Myocyte (in vitro differentiated cells): ENCODE results near the gene TEX2. TPM values are rescaled to one million over a fixed set of nuclear protein-coding genes. Genes with fewer than 3 reads are reported as not detected.

Experiments
- DNase-seq: peaks from one replicate; pipeline ENCODE4 v3.0.0-alpha.2; 2012; ENCODE audit warnings: low read depth
- polyA plus RNA-seq: library from polyadenylated mRNA; unstranded; fragments of >200 nt; gene quantifications from one replicate; pipeline ENCODE4 v1.2.1, GENCODE V29; 2012; ENCODE audit warnings: missing spikeins
- total RNA-seq: library from RNA; depleted of rRNA; stranded (reverse); fragments of >200 nt; gene quantifications from 2 replicates; pipeline ENCODE4 v1.2.3, GENCODE V29; 2014

TEX2 gene
- total RNA-seq = 77.4 and 90.2 TPM in 2 replicates
- polyA plus RNA-seq = 51.2 TPM

GRCh38 chr17:64263000-64263766 lies at the start of gene TEX2:
Gene TEX2, minus strand, starts transcription at chr17:64263260. Its CDS starts 49,043 bp downstream, at chr17:64214217.
- peak; percentile 94 for DNase-seq

DNA sequence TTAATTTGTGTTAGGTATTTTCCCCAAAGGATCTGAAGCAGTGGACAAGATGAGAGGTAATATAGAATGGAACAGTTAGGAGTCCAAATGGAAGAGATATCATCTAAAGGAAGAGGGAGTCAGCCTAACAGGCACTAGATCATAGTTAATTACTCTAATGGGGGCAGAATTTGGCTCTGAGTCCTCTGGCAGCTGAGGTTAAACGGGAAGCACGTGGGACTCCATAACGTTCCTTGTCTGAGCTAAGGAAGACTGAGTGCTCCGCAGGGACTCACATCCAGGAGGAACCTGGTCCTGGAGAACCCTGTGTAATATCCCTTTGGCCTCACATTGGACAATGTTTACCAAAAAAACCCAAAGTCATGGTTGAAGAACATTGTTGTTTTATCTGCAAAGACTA lies 46.6 kb upstream of the TEX2 start:
- DNase-seq = no peak

DNA sequence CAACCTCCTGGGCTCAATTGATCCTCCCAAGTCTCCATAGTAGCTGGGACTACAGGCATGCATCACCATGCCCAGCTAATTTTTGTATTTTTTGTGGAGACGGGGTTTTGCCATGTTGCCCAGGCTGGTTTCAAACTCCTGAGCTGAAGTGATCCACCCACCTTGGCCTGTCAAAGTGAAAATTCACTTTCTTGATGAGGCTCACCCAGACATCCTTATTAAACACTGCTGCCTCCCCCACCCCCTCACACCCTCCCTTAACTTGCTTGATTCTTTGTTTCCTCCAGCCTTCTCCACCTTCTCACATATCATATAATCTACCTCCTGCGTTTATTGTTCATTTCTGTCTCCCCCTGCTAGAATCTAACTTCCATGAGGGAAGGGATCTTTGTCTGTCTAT lies 46.0 kb upstream of the TEX2 start:
- DNase-seq = no peak

DNA sequence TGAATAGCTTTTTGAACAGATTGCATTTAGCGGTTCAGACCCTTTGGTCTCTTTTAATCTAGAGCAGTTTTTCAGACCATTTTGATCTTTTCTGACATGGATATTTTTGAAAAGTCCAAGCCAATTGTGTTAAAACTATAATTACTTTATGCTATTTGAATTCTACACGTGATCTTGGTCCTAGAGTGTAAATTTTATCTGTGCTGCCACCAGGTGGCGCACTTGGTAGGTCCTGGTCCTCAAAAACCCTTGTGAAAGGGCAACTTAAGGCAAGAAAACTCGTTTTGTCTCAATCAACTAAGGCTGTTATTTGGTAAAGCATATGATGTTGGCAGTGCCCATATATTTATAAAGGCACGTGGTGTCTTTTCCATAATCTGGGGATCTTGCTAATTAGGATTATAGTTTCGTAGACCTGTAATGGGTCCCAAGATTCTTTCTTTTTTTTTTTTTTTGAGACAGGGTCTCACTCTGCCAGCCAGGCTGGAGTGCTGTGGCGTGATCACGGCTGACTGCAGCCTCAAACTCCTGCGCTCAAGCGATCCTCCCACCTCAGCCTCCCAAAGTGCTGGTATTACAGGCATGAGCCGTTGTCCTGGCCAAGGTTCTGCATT lies 43.9 kb upstream of the TEX2 start:
- DNase-seq = peak; percentile 79

GRCh38 chr17:64304551-64304950 lies 41.5 kb upstream of the TEX2 start:
- no peak for DNase-seq

- no peak for DNase-seq
Observed at GRCh38 chr17:64300699-64300965, 37.6 kb upstream of the TEX2 start.

DNA sequence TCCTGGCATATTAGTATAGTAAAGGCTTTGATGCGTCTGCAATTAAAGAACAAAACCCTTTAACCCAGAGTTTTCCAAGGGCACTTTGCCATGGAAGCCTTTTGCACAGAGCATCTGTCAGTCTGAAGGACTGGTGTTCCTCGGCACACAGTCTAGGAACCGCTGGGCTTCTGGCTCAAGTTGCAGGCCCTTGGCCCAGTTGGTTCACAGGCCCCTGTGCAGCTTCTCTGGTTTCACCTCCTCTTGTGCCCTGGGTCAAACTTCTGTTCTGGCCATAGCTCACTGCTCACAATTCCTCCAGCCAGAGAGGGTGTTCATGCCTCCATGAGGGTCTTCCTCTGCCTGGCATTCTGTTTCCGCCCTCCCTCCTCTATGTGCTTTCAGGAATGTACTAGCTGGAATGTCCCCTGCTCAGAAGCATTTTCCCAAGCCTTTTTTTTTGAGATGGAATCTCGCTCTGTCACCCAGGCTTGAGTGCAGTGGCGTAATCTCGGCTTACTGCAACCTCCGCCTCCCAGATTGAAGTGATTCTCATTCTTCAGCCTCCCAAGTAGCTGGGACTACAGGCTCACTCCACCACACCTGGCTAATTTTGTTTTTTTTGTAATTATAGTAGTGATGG lies 34.5 kb upstream of the TEX2 start:
- peak; percentile 24 for DNase-seq

DNA sequence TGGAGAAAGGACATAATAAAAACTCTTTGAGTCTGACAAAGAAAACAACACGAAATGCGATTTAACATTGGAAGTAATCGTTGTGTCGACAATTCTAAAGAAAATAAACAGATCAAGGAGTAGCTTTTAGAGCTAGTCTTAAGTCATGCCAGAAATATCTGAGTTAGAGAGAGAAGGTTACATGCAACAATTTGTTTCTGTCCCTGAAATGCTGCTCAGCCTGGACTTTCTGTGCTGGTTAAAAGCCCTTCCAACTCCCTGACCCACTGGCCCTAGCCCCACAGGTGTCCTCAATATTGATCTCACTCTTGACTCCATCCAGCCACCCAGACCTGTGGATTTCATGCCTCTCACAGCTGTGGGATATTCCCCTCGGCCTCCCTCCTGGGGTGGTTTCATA lies 33.2 kb upstream of the TEX2 start:
- no peak for DNase-seq

DNA sequence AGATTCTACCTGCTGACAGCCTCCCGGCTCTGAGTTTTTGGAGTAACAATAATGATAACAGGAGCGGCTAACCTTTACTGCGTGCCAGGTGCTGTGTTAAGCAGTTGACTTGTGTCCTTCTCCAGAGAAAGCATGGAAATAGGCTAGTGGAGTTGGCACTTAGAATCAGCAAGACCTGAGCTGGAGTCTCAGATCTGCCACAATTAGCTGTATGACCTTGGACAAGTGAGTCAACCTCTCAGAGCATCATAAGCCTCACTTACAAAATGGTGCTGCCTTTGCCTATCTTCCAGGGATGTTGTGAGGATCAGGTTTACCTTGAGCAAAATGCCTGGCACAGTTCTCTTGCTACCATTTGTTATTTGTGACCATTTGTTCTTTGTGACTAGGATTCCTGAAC lies 32.1 kb upstream of the TEX2 start:
- DNase-seq = no peak

- DNase-seq = no peak
Observed at GRCh38 chr17:64291268-64291851, 28.3 kb upstream of the TEX2 start.

DNA sequence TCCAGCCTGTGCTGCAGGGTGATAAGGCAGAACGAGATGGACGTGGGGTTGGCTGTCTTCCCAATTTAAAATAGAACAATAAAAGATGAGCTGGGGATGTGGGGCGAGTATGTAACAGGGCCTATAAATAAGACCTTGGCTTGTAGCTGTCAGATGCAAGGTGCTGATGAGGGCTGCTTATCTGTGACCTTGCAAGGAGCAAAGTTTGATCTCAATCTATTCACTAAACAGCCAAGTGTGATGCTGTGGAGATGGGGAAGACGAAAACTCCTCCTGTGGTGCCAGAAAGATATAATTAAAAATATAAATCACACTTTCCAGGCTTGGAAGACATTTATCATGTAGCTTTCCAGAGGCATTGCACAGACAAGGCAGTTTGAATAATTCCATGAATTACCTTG lies 26.7 kb upstream of the TEX2 start:
- no peak for DNase-seq

DNA sequence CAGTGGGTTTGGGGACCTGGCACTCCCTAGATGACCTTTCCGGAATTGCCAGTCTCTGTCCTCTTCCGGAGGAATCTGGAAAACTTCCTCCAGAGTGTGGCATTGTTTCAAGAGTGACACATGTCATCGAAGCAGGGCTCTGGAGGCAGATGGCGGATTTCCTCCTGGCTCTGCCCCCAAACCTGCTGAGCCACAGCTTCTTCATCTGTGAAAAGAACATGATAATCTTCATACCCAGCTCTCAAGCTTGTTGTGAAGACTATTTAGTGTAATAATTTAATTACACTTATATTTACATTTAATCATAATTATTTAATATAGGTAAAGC lies 19.7 kb upstream of the TEX2 start:
- peak; percentile 69 for DNase-seq

DNA sequence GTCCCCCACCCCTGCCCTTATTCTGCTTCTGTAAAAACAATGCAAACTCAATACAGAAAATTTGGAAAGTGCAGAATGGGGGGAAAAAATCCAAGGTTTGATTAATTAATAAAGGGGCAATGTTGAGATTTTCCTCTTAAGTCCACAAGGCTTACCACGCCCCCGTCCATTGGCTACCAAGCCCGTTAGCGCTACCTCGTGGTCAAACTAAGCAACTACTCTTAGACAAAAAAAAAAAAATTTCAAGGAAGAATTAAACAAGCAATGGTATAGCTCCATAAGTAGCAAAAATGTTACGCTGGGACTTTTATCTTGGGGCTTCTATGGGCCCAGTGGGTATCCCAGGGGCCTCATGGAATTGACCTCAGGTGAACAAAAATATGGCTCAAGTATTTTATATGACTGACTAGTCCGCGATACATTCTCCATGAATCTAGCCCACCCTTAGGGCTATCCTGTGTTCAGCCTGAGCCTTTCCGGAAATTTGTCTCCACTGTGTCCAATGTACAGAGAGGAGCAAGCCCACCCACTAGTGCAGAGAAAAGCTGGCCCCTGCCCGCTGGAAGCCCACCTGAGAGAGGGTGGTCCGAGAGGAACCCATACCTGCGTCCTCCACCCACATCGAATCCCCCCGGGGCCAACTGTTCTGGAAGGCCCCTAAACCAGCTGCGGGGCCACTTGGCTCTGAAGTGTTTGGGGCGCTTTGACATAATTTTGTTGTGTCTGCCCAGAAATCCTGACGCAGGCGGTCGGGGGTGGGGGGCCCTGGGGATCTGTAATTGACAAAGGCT lies 19.1 kb upstream of the TEX2 start:
- DNase-seq = peak; percentile 76

DNA sequence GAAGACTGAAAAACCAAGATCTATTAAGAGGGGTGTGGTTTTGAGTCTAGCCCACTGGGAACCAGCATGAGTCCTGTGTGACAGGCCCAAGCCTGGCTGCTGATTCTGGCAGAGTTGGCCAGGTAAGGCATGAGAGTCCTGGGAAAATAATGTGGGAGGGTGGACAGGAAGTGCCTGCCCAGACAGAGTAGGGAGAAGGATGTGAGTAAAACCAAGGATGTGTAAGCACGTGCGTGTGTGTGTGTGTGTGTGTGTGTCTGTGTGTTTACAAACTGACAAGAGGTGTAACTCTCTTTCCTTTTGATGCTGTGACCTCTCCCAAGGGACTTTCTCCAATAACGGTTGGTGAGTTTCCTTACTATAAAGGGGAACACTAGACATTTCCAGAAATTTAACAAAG lies 15.6 kb upstream of the TEX2 start:
- peak; percentile 20 for DNase-seq

- DNase-seq = peak; percentile 90
Observed at GRCh38 chr17:64277831-64278562, 14.9 kb upstream of the TEX2 start.

DNA sequence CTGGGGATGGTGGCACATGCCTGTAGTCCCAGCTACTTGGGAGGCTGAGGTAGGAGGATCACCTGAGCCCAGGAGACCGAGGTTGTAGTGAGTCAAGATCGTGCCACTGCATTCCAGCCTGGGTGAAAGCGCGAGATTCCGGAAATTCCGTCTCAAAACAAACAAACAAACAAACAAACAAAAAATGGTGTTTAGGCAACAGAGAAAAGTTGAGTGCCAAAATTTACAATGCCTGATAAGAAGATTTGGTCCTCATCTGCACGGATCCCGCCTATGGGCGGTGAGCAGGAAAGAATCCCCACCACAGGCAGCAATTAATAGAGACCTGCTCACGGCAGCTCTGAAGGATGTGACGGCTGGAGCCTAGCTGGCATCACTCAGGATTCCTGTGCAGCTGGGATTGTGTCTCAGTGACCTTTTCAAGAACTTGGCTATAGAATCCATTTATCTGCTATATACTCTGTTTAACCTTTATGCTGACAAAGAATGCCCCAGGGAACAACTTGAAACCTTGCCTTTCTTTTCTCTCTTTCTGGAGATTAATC lies 14.0 kb upstream of the TEX2 start:
- DNase-seq = peak; percentile 41

DNA sequence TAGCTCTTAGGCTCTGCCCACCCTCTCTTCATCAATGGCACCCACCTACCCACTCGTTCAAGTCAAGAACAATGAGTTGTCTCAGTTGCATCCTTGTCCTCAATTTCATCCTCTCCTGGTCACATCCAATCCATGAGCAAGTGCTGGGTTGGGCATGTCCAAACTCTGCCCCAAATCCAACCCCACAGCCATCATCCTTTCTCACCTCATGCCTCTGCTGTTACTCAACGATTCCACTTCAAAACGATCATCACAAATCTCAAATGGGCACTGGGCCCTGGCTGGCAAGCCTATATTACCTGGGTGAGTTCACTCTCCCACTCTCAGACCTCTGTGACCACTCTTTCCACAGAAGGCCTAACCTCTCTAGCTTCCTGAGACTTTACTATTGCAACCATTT lies 12.0 kb upstream of the TEX2 start:
- DNase-seq = no peak

DNA sequence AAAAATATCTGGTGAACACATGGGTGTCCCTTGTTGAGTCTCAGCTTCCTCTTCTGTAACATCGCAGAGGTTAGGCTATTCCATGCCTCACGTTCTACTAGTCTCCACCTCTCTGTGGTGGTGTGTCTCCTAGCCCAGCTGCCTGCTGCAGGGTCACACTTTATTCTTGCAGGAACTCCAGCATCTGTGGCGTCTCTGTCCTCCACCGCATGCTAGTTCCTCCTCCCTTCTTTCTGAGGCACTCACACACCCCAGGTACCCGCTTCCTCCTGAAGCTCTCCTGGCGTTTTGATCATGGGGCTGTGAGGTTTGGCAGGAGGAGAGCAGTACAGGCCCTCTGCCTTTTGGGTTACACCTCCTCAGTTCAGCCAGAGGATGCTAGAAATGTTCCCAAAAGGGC lies 9.9 kb upstream of the TEX2 start:
- DNase-seq = no peak

DNA sequence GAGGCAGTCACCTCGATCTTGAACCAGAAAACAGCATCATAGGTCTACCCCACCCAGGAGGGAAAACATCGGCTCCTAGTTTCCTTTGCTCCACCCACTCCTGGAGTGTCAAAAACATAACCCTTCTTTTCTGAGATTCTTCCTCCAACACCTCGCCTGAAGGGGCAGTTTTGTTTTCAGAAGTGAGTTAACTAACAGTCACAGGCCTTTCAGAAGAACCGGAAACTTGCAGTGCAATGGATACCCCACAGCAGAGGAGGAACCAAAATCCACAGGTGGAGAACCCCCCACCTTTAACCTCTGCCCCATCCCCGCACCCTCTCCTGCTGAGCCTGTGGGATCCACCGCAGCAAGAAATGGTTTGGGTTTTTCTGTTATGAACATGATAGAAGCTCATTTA lies 7.8 kb upstream of the TEX2 start:
- DNase-seq = no peak

GRCh38 chr17:64269687-64270649 lies 6.9 kb upstream of the TEX2 start:
- peak; percentile 78 for DNase-seq
